Natural killer cell (primary cell): ENCODE data around the gene CXCR6. TPM values are rescaled to one million over a fixed set of nuclear protein-coding genes. Genes with fewer than 3 reads are reported as not detected.
A peak's percentile ranks its signal among the peaks of the same experiment; 100 is the strongest.

Experiments used
- ATAC-seq, 3 donors: fragments of 150-1000 bp in 2 of 3; fragments of 200-7000 bp in 1 of 3; cut with Tn5 transposase; 1 replicate in 1 of 3; 2 replicates in 2 of 3; pipeline ENCODE4 v1.10.0; 2021; ENCODE audit warnings: mild to moderate bottlenecking in 2 of 3, moderate library complexity in 2 of 3
- DNase-seq, 2 donors: peaks; one replicate each; pipeline versions ENCODE4 v3.0.0 to v3.0.0-alpha.2; 2013 to 2021; ENCODE audit warnings: mixed read lengths in 1 of 2
- H3K27ac ChIP-seq: one replicate; pipeline ENCODE4 v1.5.1; 2013; ENCODE audit warnings: mild to moderate bottlenecking, low read length
- H3K27me3 ChIP-seq: one replicate; pipeline ENCODE4 v1.6.1; 2013; ENCODE audit warnings: low read length; ENCODE audit not compliant: control insufficient read depth, insufficient read depth
- H3K36me3 ChIP-seq: one replicate; pipeline ENCODE4 v1.6.1; 2013; ENCODE audit warnings: low read length; ENCODE audit not compliant: control insufficient read depth, insufficient read depth
- H3K4me1 ChIP-seq: one replicate; pipeline ENCODE4 v1.6.1; 2013; ENCODE audit warnings: low read length; ENCODE audit not compliant: control insufficient read depth, insufficient read depth
- H3K4me3 ChIP-seq: one replicate; pipeline ENCODE4 v1.5.1; 2013; ENCODE audit warnings: low read length
- H3K9me3 ChIP-seq: one replicate; pipeline ENCODE4 v1.6.1; 2013; ENCODE audit warnings: low read length; ENCODE audit not compliant: control insufficient read depth, insufficient read depth
- H3K27ac Mint-ChIP-seq, 2 donors: one replicate each; pipeline ENCODE4 v1.8.0; 2022; ENCODE audit warnings: mild to moderate bottlenecking in 2 of 2, mixed read lengths in 2 of 2, moderate library complexity in 1 of 2
- H3K27me3 Mint-ChIP-seq, 2 donors: one replicate each; pipeline ENCODE4 v1.8.0; 2022; ENCODE audit warnings: low read depth in 2 of 2, mixed read lengths in 2 of 2
- H3K36me3 Mint-ChIP-seq: one replicate; pipeline ENCODE4 v1.8.0; 2022; ENCODE audit warnings: mixed read lengths
- H3K4me1 Mint-ChIP-seq, 2 donors: one replicate each; pipeline ENCODE4 v1.8.0; 2022; ENCODE audit warnings: mixed read lengths in 2 of 2
- H3K4me3 Mint-ChIP-seq: one replicate; pipeline ENCODE4 v1.8.0; 2022; ENCODE audit warnings: mild to moderate bottlenecking, moderate library complexity, mixed read lengths
- H3K9me3 Mint-ChIP-seq, 2 donors: one replicate each; pipeline ENCODE4 v1.8.0; 2022; ENCODE audit warnings: mixed read lengths in 2 of 2
- WGBS: methylation state at CpG from one replicate; pipeline ENCODE4 v1.1.7; 2013; ENCODE audit warnings: missing lambda C conversion rate; ENCODE audit not compliant: insufficient coverage; 5-methylcytosine and 5-hydroxymethylcytosine counted together
- intact Hi-C: fragments of 100-400 bp; cut with micrococcal nuclease; formaldehyde crosslinking; loops from one replicate; pipeline ENCODE4 v1.14.2; 2022
- total RNA-seq, 4 donors: library from RNA; stranded (reverse); fragments of 120-200 nt in 1 of 4; gene quantifications; one replicate each; pipeline versions ENCODE4 v1.2.3 to v1.2.4, GENCODE V29; 2013 to 2022
- TF ChIP-seq, protein P1 (sequence below): fragments of 200-600 bp; IDR thresholded peaks from one replicate; pipeline ENCODE4 v1.8.0; 2022; ENCODE audit warnings: antibody characterized with exemption

CXCR6 gene
- total RNA-seq, 3 donors from 2014 or later (not counting 1 experiment from before 2014, with no cell fraction given): 0.95 to 2.1 (median 1.7) TPM

DNA sequence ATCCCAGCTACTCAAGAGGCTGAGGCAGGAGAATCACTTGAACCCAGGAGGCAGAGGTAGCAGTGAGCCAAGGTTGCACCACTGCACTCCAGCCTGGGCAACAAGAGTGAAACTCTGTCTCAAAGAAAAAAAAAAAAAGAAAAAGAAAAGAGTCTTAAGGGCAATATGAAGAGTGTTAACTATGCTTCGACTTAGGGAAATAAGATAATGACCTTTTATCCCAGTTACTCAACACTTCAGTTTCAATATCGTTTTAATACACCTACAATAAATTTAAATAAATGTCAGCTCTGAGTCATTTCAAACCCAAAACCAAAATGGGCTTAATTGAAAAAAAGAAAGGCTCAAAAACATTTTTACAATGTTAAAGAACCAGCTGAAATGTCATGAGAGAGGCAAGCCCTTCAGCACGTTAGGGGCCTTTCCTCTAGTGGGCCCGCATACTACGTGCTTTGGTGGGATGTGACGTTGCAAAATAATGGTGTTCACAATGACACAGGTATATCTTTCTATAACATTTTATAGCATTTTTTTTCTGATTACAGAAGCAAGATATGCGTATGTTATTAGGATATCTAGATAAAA lies 37.1 kb downstream of the CXCR6 start:
- no peak for ATAC-seq
- Histone ChIP-seq H3K36me3 (peaks cover 50% of the 10 kb centered on the region), H3K9me3 (no peaks in the 10 kb centered on the region), H3K27ac (no peak overlapping the region), H3K4me3 (no peak overlapping the region), H3K4me1 (peaks cover 66% of the 10 kb centered on the region), H3K27me3 (no peaks in the 10 kb centered on the region)
- intact Hi-C loops: no loop called here
- DNase-seq: peak in 1 of 2 donors; percentile 39
- Mint-ChIP-seq H3K4me3 (no peak overlapping the region), H3K27ac (no peak overlapping the region), H3K9me3 (no peaks in the 10 kb centered on the region), H3K36me3 (peaks cover 28% of the 10 kb centered on the region), H3K4me1 (peaks cover 33 to 41% of the 10 kb centered on the region in 2 donors), H3K27me3 (no peaks in the 10 kb centered on the region)
- 60% methylated on average over 2 of the region's 7 CpGs for WGBS
- TF ChIP-seq, protein P1, sequence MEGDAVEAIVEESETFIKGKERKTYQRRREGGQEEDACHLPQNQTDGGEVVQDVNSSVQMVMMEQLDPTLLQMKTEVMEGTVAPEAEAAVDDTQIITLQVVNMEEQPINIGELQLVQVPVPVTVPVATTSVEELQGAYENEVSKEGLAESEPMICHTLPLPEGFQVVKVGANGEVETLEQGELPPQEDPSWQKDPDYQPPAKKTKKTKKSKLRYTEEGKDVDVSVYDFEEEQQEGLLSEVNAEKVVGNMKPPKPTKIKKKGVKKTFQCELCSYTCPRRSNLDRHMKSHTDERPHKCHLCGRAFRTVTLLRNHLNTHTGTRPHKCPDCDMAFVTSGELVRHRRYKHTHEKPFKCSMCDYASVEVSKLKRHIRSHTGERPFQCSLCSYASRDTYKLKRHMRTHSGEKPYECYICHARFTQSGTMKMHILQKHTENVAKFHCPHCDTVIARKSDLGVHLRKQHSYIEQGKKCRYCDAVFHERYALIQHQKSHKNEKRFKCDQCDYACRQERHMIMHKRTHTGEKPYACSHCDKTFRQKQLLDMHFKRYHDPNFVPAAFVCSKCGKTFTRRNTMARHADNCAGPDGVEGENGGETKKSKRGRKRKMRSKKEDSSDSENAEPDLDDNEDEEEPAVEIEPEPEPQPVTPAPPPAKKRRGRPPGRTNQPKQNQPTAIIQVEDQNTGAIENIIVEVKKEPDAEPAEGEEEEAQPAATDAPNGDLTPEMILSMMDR: no peak

DNA sequence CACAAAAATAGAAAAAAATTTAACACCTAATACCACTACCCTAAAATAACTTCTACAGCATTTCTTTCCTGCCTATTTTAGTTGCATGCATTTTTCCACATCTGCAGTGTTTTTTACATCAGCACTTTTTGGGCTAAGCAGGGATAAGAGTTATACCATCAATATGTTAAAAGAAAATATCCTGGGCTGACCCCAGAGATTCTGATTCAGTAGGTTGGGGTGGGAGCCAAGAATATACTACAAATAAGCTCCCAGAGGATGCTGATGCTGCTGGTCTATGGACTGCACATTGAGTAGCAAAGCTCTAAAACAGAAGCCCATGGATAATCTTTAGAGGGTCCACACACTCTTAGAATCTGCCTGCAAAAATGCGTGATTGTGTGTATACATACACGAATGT lies 37.6 kb downstream of the CXCR6 start:
- DNase-seq (no peak), ATAC-seq (no peak)
- H3K4me1 Mint-ChIP-seq: peaks cover 28 to 40% of the 10 kb centered on the region in 2 donors
- TF ChIP-seq, protein P1: no peak
- Histone ChIP-seq H3K36me3 (peaks cover 49% of the 10 kb centered on the region), H3K27me3 (no peaks in the 10 kb centered on the region), H3K4me3 (no peak overlapping the region), H3K4me1 (peaks cover 64% of the 10 kb centered on the region), H3K27ac (no peak overlapping the region), H3K9me3 (no peaks in the 10 kb centered on the region)
- intact Hi-C loops: no loop called here
- H3K36me3 Mint-ChIP-seq: peaks cover 28% of the 10 kb centered on the region
- 44% methylated on average over 2 of the region's 2 CpGs for WGBS
- no peak overlapping the region for H3K4me3 Mint-ChIP-seq
- no peaks in the 10 kb centered on the region for H3K27me3 Mint-ChIP-seq
- H3K9me3 Mint-ChIP-seq: no peaks in the 10 kb centered on the region
- H3K27ac Mint-ChIP-seq: no peak overlapping the region

DNA sequence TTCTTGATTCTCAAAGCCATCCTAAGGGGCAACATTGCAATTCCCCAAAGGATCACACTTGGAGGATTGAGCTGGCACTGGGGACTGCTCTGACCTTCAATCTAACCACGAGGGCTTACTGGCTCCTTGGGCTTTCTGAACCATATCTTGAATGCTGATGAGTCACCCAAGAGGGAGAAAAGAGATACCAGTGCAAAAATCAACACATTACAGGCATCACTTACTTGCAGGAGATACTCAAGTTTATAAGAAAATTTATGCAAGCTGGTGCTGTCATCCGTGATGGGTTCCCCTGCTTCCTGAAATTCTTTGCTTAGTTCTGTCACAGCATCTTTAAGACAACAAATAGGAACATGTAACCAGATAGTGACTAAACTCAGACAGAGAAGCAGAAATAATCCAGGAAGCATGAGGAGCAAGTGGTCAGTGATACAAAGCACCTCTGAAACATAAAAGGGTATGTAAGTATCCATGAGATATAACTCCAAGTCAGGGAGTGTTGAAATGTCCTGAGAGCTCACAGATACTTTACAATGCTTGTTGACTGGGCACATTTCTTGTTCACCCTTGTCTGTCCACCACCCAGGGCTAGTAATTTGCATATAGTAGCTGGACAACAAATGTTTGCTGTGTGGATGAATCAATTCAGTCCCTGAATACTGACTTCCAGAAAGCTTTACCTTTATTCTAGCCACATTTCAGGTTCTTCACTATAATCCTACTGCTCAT lies 38.2 kb downstream of the CXCR6 start:
- Histone ChIP-seq H3K4me3 (no peak overlapping the region), H3K4me1 (peaks cover 57% of the 10 kb centered on the region), H3K36me3 (peaks cover 49% of the 10 kb centered on the region), H3K9me3 (no peaks in the 10 kb centered on the region), H3K27ac (no peak overlapping the region), H3K27me3 (no peaks in the 10 kb centered on the region)
- H3K27ac Mint-ChIP-seq: no peak overlapping the region
- DNase-seq (no peak), ATAC-seq (no peak)
- H3K36me3 Mint-ChIP-seq: peaks cover 28% of the 10 kb centered on the region
- H3K27me3 Mint-ChIP-seq: no peaks in the 10 kb centered on the region
- whole genome bisulfite sequencing: 64% methylated on average over 2 of the region's 2 CpGs
- intact Hi-C loops: no loop called here
- TF ChIP-seq, protein P1: no peak
- H3K4me1 Mint-ChIP-seq: peaks cover 22 to 39% of the 10 kb centered on the region in 2 donors
- H3K4me3 Mint-ChIP-seq: no peak overlapping the region
- no peaks in the 10 kb centered on the region for H3K9me3 Mint-ChIP-seq
